HepG2 (cell line): ENCODE data around the gene HS3ST3A1. TPM values are rescaled to one million over a fixed set of nuclear protein-coding genes. Genes with fewer than 3 reads are reported as not detected.

Experiments used
- ATAC-seq: fragments of 200-7000 bp; cut with Tn5 transposase; 3 replicates; pipeline ENCODE4 v1.9.1; 2020; ENCODE audit warnings: mild to moderate bottlenecking, moderate library complexity
- BruUV-seq: library from RNA; stranded (reverse); fragments of 400-500 nt; replicated peaks from 2 replicates; lab custom pipeline; 2021; lab: Mats Ljungman, UMichigan
- CTCF ChIA-PET: fragments of 300-600 bp; formaldehyde crosslinking; extraction: SDS; loops from one replicate; lab custom pipeline; 2021; ENCODE audit warnings: low total read pairs, inconsistent platforms, low intra/inter-chr PET ratio; lab: Yijun Ruan, JAX
- POLR2A ChIA-PET: fragments of 350-600 bp; sonication (Branson Sonifier 250); formaldehyde crosslinking; loops from one replicate; lab custom pipeline; 2020; ENCODE audit warnings: antibody characterized with exemption, inconsistent platforms; lab: Yijun Ruan, JAX
- DNase-seq: peaks from one replicate; pipeline ENCODE4 v3.0.0-alpha.2; 2015; ENCODE audit warnings: low spot score
- FAIRE-seq: peaks from 3 replicates; lab custom pipeline; 2011; peaks lifted over from hg19 to GRCh38; lab: Jason Lieb, UNC
- H2AFZ ChIP-seq: one replicate; pipeline ENCODE4 v1.6.1; 2011; ENCODE audit warnings: low read length, inconsistent platforms
- H3K27ac ChIP-seq: fragments of 300-600 bp; 3 replicates; pipeline ENCODE4 v1.8.0; 2011; ENCODE audit warnings: mixed run types, mild to moderate bottlenecking, mixed read lengths, low read length, inconsistent platforms; ENCODE audit not compliant: insufficient read depth; ENCODE audit errors: extremely low read length
- H3K27me3 ChIP-seq, 2 experiments: fragments of 200-600 bp in 1 of 2; 2 replicates in 1 of 2; 3 replicates in 1 of 2; pipeline versions ENCODE4 v1.6.0 to v1.8.0; 2011; ENCODE audit warnings: low read length in 2 of 2, mild to moderate bottlenecking in 2 of 2, moderate library complexity in 2 of 2, inconsistent platforms in 1 of 2; ENCODE audit not compliant: insufficient read depth in 2 of 2, control insufficient read depth in 1 of 2
- H3K36me3 ChIP-seq, 2 experiments: fragments of 200-600 bp in 1 of 2; replicated peaks in 1 of 2; 2 replicates in 1 of 2; 3 replicates in 1 of 2; pipeline versions ENCODE4 v1.5.1 to v1.8.0; 2011; ENCODE audit warnings: low read length in 2 of 2, inconsistent platforms in 1 of 2; ENCODE audit not compliant: insufficient read depth in 2 of 2, control insufficient read depth in 1 of 2
- H3K4me1 ChIP-seq: 2 replicates; pipeline ENCODE4 v1.5.1; 2012; ENCODE audit warnings: low read length, inconsistent platforms; ENCODE audit not compliant: insufficient read depth
- H3K4me2 ChIP-seq: 2 replicates; pipeline ENCODE4 v1.6.0; 2011; ENCODE audit warnings: low read depth, low read length, inconsistent platforms
- H3K4me3 ChIP-seq, 3 experiments: fragments of 200-600 bp in 1 of 3; sonication (generic), shearing (Covaris generic) in 1 of 3; replicated peaks in 1 of 3; 2 replicates each; pipeline ENCODE4 v1.5.1; 2011 to 2016; ENCODE audit warnings: low read length in 3 of 3, inconsistent platforms in 2 of 3, low read depth in 2 of 3, mild to moderate bottlenecking in 2 of 3, control low read depth in 1 of 3, mixed read lengths in 1 of 3; ENCODE audit not compliant: insufficient read depth in 1 of 3
- H3K79me2 ChIP-seq: one replicate; pipeline ENCODE4 v1.6.1; 2011; ENCODE audit warnings: low read length, inconsistent platforms; ENCODE audit not compliant: insufficient read depth
- H3K9ac ChIP-seq: 2 replicates; pipeline ENCODE4 v1.6.0; 2011; ENCODE audit warnings: mild to moderate bottlenecking, low read depth, low read length, inconsistent platforms; ENCODE audit not compliant: insufficient read depth
- H3K9me3 ChIP-seq: 2 replicates; pipeline ENCODE4 v1.5.1; 2012; ENCODE audit warnings: mild to moderate bottlenecking, low read length
- H4K20me1 ChIP-seq: 2 replicates; pipeline ENCODE4 v1.6.0; 2011; ENCODE audit warnings: inconsistent platforms, mild to moderate bottlenecking, low read length, moderate library complexity; ENCODE audit not compliant: insufficient read depth
- E2F1 ChIP-seq: sonication (generic); formaldehyde crosslinking; IDR thresholded peaks from 2 replicates; pipeline ENCODE4 v1.5.0; 2020; ENCODE audit warnings: missing genetic modification reagents
- GPBP1L1 ChIP-seq: sonication (generic); formaldehyde crosslinking; IDR thresholded peaks from 2 replicates; pipeline ENCODE4 v1.5.0; 2020; ENCODE audit warnings: mild to moderate bottlenecking, missing genetic modification reagents
- GZF1 ChIP-seq: sonication (generic); formaldehyde crosslinking; IDR thresholded peaks from 2 replicates; pipeline ENCODE4 v1.5.1; 2020; ENCODE audit warnings: mild to moderate bottlenecking, missing genetic modification reagents
- ISL2 ChIP-seq: sonication (generic); formaldehyde crosslinking; IDR thresholded peaks from 2 replicates; pipeline ENCODE4 v1.5.0; 2020; ENCODE audit warnings: missing genetic modification reagents
- MXI1 ChIP-seq: IDR thresholded peaks from 3 replicates; pipeline ENCODE4 v1.6.1; 2012; ENCODE audit warnings: low read depth, low read length, inconsistent platforms, borderline replicate concordance
- NFYC ChIP-seq: IDR thresholded peaks from 2 replicates; pipeline ENCODE4 v1.6.1; 2016; ENCODE audit warnings: missing genetic modification reagents, missing compliant biosample characterization
- NRL ChIP-seq: sonication (generic); formaldehyde crosslinking; IDR thresholded peaks from 2 replicates; pipeline ENCODE4 v1.5.0; 2020; ENCODE audit warnings: missing genetic modification reagents, mild to moderate bottlenecking, moderate library complexity, borderline replicate concordance
- SMARCC2 ChIP-seq: fragments of 450-650 bp; IDR thresholded peaks from 2 replicates; pipeline ENCODE4 v1.6.1; 2017; ENCODE audit warnings: antibody characterized with exemption, mild to moderate bottlenecking
- TOE1 ChIP-seq: sonication (generic); formaldehyde crosslinking; IDR thresholded peaks from 2 replicates; pipeline ENCODE4 v1.4.0; 2020; ENCODE audit warnings: mild to moderate bottlenecking, missing genetic modification reagents
- ZKSCAN1 ChIP-seq: fragments of 150-350 bp; IDR thresholded peaks from 2 replicates; pipeline ENCODE4 v1.6.1; 2014; ENCODE audit warnings: low read length
- ZNF343 ChIP-seq: sonication (generic); formaldehyde crosslinking; IDR thresholded peaks from 2 replicates; pipeline ENCODE4 v1.4.0; 2020; ENCODE audit warnings: mild to moderate bottlenecking, missing genetic modification reagents
- ZNF430 ChIP-seq: sonication (generic); formaldehyde crosslinking; IDR thresholded peaks from 2 replicates; pipeline ENCODE4 v1.9.0; 2021; ENCODE audit warnings: mild to moderate bottlenecking, missing genetic modification reagents
- ZNF83 ChIP-seq: sonication (generic); formaldehyde crosslinking; IDR thresholded peaks from 2 replicates; pipeline ENCODE4 v1.4.0; 2020; ENCODE audit warnings: missing genetic modification reagents, mild to moderate bottlenecking, borderline replicate concordance
- ZNF841 ChIP-seq: sonication (generic); formaldehyde crosslinking; IDR thresholded peaks from 2 replicates; pipeline ENCODE4 v1.8.1; 2023; ENCODE audit warnings: missing genetic modification reagents, borderline replicate concordance
- WGBS: methylation state at CpG from one replicate; pipeline ENCODE4 v1.1.6; 2017; ENCODE audit warnings: low lambda C conversion rate; 5-methylcytosine and 5-hydroxymethylcytosine counted together
- in situ Hi-C: cut with HindIII; loops from 2 replicates; pipeline ENCODE4 v1.10.0; 2017; ENCODE audit warnings: low pct_unique_long_range_greater_than_20kb; ENCODE audit not compliant: extremely low pct_ligation_motif_present
- intact Hi-C: fragments of 100-400 bp; cut with micrococcal nuclease; formaldehyde crosslinking; loops from one replicate; pipeline ENCODE4 v1.10.0; 2022; ENCODE audit not compliant: unreplicated experiment
- polyA plus RNA-seq, 8 experiments: library from polyadenylated mRNA; depleted of rRNA in 3 of 8; stranded (reverse) in 7 of 8; unstranded in 1 of 8; fragments of >200 nt; fragmentation: Illumina TruSeq in 4 of 8; extraction: Trizol in 4 of 8; gene quantifications; 2 replicates each; pipeline versions ENCODE4 v1.2.1 to v1.2.3, GENCODE V29; 2011 to 2016; ENCODE audit warnings: low read depth in 4 of 8, missing spikeins in 1 of 8, mixed read lengths in 1 of 8; ENCODE audit not compliant: insufficient read depth in 1 of 8
- total RNA-seq, 5 experiments: library from RNA; depleted of rRNA; stranded (reverse); fragments of >200 nt; fragmentation: Illumina TruSeq; extraction: Trizol; gene quantifications; 2 replicates each; pipeline ENCODE4 v1.2.3, GENCODE V29; 2016; ENCODE audit warnings: low read depth in 1 of 5

Gene HS3ST3A1
- total and polyA plus RNA-seq, 2 of the 13 experiments (the other 11 are each of a cell fraction or from before 2014, with no cell fraction given) = 1.3 to 3.5 TPM

DNA sequence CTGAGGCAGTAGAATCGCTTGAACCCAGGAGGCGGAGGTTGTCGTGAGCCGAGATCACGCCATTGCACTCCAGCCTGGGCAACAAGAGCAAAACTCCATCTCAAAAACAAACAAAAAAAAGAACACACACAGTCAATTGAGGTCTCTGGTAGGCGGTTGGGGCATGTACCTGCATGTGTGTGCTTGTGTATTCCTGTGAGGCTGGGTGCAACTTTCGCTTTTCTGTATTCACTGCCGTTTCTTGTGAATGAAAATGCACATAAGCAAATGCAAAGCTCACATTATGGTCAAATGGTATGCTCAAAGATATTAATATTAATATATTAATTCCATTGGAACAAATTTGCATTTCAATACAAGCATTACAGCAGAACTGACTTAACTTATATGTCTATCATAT is 20.9 kb downstream of the HS3ST3A1 start:
- Histone ChIP-seq H2AFZ (no peak overlapping the region), H3K4me1 (0 out of 2 replicates have a peak, but pooled peaks cover 5% of the 10 kb centered on the region), H3K27me3 (peaks cover 0 to 5% of the 10 kb centered on the region in 2 experiments; a peak in 2 of 5 replicates), H3K4me3 (no peak overlapping the region), H3K4me2 (no peak overlapping the region), H3K36me3 (no peaks in the 10 kb centered on the region), H3K27ac (no peak overlapping the region), H3K79me2 (no peaks in the 10 kb centered on the region), H3K9ac (no peak overlapping the region), H3K9me3 (no peaks in the 10 kb centered on the region), H4K20me1 (no peaks in the 10 kb centered on the region)
- no peak for TF ChIP-seq ZKSCAN1
- no peak for TF ChIP-seq GPBP1L1 (CRISPR knock-in tag)
- no peak for TF ChIP-seq ZNF83 (CRISPR knock-in tag)
- no peak for TF ChIP-seq ZNF430
- TF ChIP-seq E2F1 (CRISPR knock-in tag) = no peak
- TF ChIP-seq TOE1 (CRISPR knock-in tag) = no peak
- TF ChIP-seq NRL = no peak
- no peak for TF ChIP-seq ISL2
- TF ChIP-seq ZNF841 (CRISPR knock-in tag) = no peak
- no peak for TF ChIP-seq SMARCC2
- TF ChIP-seq GZF1 (CRISPR knock-in tag) = no peak
- no peak for TF ChIP-seq MXI1
- no peak for TF ChIP-seq ZNF343 (CRISPR knock-in tag)
- no peak for TF ChIP-seq NFYC (CRISPR knock-in tag)
- ChIA-PET CTCF (no interaction called here), POLR2A (no interaction called here)
- no TSS peak for BruUV-seq
- intact Hi-C loops = no loop called here
- FAIRE-seq = no peak
- 80% methylated on average over 8 of the region's 8 CpGs for WGBS
- in situ Hi-C loops = no loop called here
- DNase-seq = no peak
- ATAC-seq = no peak
